Stimulated activated memory B cell treated with anti-CD40 and anti-IgM and Interleukin-4, amounts not matched to agents 10 μg/mL and 1 μg/mL and 100 μg/mL, for 72 hours (primary cell): Measurements from ENCODE around the gene CNMD.

Experiments
- ATAC-seq: fragments of 150-1000 bp; cut with Tn5 transposase; 2 replicates; pipeline ENCODE4 v1.10.0; 2021
- H3K27ac Mint-ChIP-seq: one replicate; pipeline ENCODE4 v1.8.0; 2022; ENCODE audit warnings: mild to moderate bottlenecking, mixed read lengths
- H3K27me3 Mint-ChIP-seq: one replicate; pipeline ENCODE4 v1.8.0; 2022; ENCODE audit warnings: mixed read lengths
- H3K36me3 Mint-ChIP-seq: one replicate; pipeline ENCODE4 v1.8.0; 2022; ENCODE audit warnings: mixed read lengths
- H3K4me1 Mint-ChIP-seq: one replicate; pipeline ENCODE4 v1.8.0; 2022; ENCODE audit warnings: mixed read lengths
- H3K4me3 Mint-ChIP-seq: one replicate; pipeline ENCODE4 v1.8.0; 2022; ENCODE audit warnings: mild to moderate bottlenecking, moderate library complexity, mixed read lengths
- H3K9me3 Mint-ChIP-seq: one replicate; pipeline ENCODE4 v1.8.0; 2022; ENCODE audit warnings: mixed read lengths

CNMD gene

GRCh38 chr13:52739468-52740071, at the start of gene CNMD:
TSS of gene CNMD (minus strand) at chr13:52739820. CDS start at chr13:52739701, 119 bp downstream.
- no peak within 1 kb of the TSS for H3K27ac Mint-ChIP-seq
- H3K27me3 Mint-ChIP-seq = peaks cover 50% of the 10 kb centered on the region
- H3K9me3 Mint-ChIP-seq = peaks cover 6% of the 10 kb centered on the region
- peak within 1 kb of the TSS; percentile 45 for H3K4me3 Mint-ChIP-seq
- peaks cover 7% of the 10 kb centered on the region for H3K4me1 Mint-ChIP-seq
- ATAC-seq = peak; percentile 9
- H3K36me3 Mint-ChIP-seq = peaks cover 5% of the 10 kb centered on the region

GRCh38 chr13:52788011-52788410, 48.4 kb upstream of the CNMD start:
- Mint-ChIP-seq H3K4me1 (no peaks in the 10 kb centered on the region), H3K9me3 (no peaks in the 10 kb centered on the region), H3K4me3 (no peak overlapping the region), H3K36me3 (no peaks in the 10 kb centered on the region), H3K27ac (no peak overlapping the region), H3K27me3 (peaks cover 22% of the 10 kb centered on the region)
- ATAC-seq = no peak

DNA sequence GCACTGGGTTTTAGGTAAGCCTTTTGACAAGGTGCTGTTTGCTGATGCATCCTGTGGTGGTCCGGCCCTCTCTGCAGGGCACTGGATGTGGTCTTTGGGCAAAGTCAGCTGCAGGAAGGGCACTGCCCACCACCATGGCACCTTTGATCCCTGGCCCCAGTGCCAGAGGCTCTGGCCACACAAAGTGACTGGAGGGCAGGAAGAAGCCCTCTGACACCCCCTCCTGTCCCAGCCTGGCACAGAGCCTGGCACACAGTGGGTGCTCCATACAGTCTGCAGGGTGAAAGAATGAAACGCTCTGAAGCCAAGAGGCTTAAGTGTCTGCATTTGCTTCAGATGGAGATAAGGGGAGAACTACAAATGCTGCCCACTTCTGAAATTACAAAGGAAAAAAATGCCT, 47.6 kb upstream of the CNMD start:
- no peak for ATAC-seq
- Mint-ChIP-seq H3K36me3 (no peaks in the 10 kb centered on the region), H3K27me3 (peaks cover 22% of the 10 kb centered on the region), H3K27ac (no peak overlapping the region), H3K4me1 (no peaks in the 10 kb centered on the region), H3K9me3 (no peaks in the 10 kb centered on the region), H3K4me3 (no peak overlapping the region)

GRCh38 chr13:52786766-52787165, 47.1 kb upstream of the CNMD start:
- H3K36me3 Mint-ChIP-seq = no peaks in the 10 kb centered on the region
- no peak for ATAC-seq
- no peaks in the 10 kb centered on the region for H3K4me1 Mint-ChIP-seq
- H3K27ac Mint-ChIP-seq = no peak overlapping the region
- peaks cover 22% of the 10 kb centered on the region for H3K27me3 Mint-ChIP-seq
- H3K9me3 Mint-ChIP-seq = no peaks in the 10 kb centered on the region
- no peak overlapping the region for H3K4me3 Mint-ChIP-seq

DNA sequence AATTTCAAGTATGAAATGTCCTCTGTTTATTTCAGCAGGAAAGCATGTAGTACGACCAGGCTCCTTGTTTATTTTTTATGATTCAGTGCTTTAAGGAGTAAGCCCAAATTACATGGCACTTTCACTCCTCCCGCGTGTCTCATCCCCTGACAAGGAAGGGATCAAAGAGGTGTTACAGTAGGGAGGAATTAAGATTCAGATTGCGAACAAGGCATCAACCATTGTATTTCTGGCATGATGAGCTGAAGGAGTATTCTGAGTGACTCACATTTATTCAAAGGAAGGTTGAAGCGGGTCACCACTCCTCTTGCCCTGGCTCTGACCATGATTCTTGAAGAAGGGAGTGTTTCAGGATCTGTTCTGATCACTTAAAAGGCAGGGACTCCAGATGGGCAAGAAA, 46.1 kb upstream of the CNMD start:
- no peak overlapping the region for H3K4me3 Mint-ChIP-seq
- H3K4me1 Mint-ChIP-seq = no peaks in the 10 kb centered on the region
- H3K36me3 Mint-ChIP-seq = no peaks in the 10 kb centered on the region
- peaks cover 25% of the 10 kb centered on the region for H3K27me3 Mint-ChIP-seq
- ATAC-seq = no peak
- no peak overlapping the region for H3K27ac Mint-ChIP-seq
- H3K9me3 Mint-ChIP-seq = no peaks in the 10 kb centered on the region

DNA sequence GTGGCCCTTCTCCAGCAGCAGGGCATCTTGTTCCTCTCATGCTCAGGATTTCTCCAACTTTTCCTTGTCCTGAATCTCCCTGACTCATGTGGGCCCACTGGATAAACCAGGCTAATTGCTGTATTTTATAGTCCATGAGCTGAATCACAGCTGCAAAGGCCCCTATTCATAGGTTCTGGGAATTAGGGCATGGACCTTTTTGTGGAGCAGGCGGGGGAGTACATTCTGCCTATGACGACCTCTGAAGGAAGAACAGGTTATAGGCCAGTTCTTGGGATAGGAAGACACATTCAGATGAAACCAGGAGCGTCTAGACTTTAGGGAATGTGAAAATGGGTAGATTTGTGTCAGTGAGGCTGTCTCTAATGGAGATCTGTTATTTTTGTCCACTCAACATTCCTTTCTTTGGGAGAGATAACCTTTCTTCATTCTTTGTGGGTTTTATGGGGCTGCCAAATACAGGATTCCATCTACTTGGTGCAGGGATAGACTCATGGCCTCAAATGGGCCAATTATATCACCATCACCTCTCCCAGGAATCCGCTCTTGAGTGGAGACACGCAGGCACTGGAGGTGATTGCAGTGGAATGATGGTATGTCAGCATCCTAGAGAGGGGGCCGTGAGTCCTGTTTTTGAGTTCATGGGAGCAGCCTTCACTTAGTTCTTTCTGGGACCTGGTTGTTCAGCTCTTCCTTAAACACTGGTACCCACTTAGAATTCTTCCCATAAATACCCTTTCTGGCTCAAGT, 45.1 kb upstream of the CNMD start:
- H3K9me3 Mint-ChIP-seq = no peaks in the 10 kb centered on the region
- H3K36me3 Mint-ChIP-seq = no peaks in the 10 kb centered on the region
- no peak for ATAC-seq
- no peak overlapping the region for H3K27ac Mint-ChIP-seq
- H3K4me1 Mint-ChIP-seq = no peaks in the 10 kb centered on the region
- no peak overlapping the region for H3K4me3 Mint-ChIP-seq
- peaks cover 20% of the 10 kb centered on the region for H3K27me3 Mint-ChIP-seq

- ATAC-seq = no peak
Observed at GRCh38 chr13:52783943-52784342, 44.3 kb upstream of the CNMD start.

GRCh38 chr13:52782471-52783448, 43.1 kb upstream of the CNMD start:
- Mint-ChIP-seq H3K9me3 (no peaks in the 10 kb centered on the region), H3K4me1 (no peaks in the 10 kb centered on the region), H3K27me3 (peaks cover 32% of the 10 kb centered on the region), H3K27ac (no peak overlapping the region), H3K36me3 (no peaks in the 10 kb centered on the region), H3K4me3 (no peak overlapping the region)
- ATAC-seq = no peak

More at GRCh38 chr13:52783943-52784342, 44.3 kb upstream of the CNMD start:
- Mint-ChIP-seq H3K4me3 (no peak overlapping the region), H3K27me3 (peaks cover 28% of the 10 kb centered on the region), H3K9me3 (no peaks in the 10 kb centered on the region), H3K27ac (no peak overlapping the region), H3K4me1 (no peaks in the 10 kb centered on the region), H3K36me3 (no peaks in the 10 kb centered on the region)

- H3K9me3 Mint-ChIP-seq = no peaks in the 10 kb centered on the region
- H3K4me1 Mint-ChIP-seq = no peaks in the 10 kb centered on the region
- no peaks in the 10 kb centered on the region for H3K36me3 Mint-ChIP-seq
- H3K27ac Mint-ChIP-seq = no peak overlapping the region
- H3K4me3 Mint-ChIP-seq = no peak overlapping the region
- no peak for ATAC-seq
- H3K27me3 Mint-ChIP-seq = peaks cover 27% of the 10 kb centered on the region
Observed at GRCh38 chr13:52780611-52781010, 41.0 kb upstream of the CNMD start.

DNA sequence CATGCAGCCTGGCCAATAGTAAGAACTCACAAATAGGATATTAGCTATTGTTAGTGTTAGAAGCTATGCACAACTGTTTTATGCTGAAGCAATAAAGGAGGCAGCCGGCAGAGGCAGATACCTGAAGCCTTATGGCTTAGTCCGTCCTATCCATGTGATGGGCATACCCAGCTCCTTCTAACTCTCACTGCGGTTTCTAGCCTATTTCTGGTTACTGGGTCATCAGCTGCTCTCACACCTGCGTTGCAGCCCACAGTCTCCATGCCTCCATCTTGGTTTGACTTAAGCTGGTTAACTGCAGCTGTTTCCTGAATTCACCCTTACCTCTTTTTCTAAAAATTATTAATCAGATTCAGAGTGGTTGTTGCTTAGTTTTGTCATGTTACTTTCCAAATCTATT, 40.5 kb upstream of the CNMD start:
- Mint-ChIP-seq H3K27me3 (peaks cover 33% of the 10 kb centered on the region), H3K36me3 (no peaks in the 10 kb centered on the region), H3K27ac (no peak overlapping the region), H3K4me3 (no peak overlapping the region), H3K9me3 (no peaks in the 10 kb centered on the region), H3K4me1 (no peaks in the 10 kb centered on the region)
- no peak for ATAC-seq

- Mint-ChIP-seq H3K4me1 (no peaks in the 10 kb centered on the region), H3K4me3 (no peak overlapping the region), H3K27ac (no peak overlapping the region), H3K36me3 (no peaks in the 10 kb centered on the region), H3K27me3 (peaks cover 36% of the 10 kb centered on the region), H3K9me3 (no peaks in the 10 kb centered on the region)
- no peak for ATAC-seq
Observed at GRCh38 chr13:52779103-52779502, 39.5 kb upstream of the CNMD start.

- H3K27me3 Mint-ChIP-seq = peaks cover 53% of the 10 kb centered on the region
- H3K4me1 Mint-ChIP-seq = no peaks in the 10 kb centered on the region
- no peak overlapping the region for H3K27ac Mint-ChIP-seq
- no peak for ATAC-seq
- no peaks in the 10 kb centered on the region for H3K9me3 Mint-ChIP-seq
- no peaks in the 10 kb centered on the region for H3K36me3 Mint-ChIP-seq
- H3K4me3 Mint-ChIP-seq = no peak overlapping the region
Observed at GRCh38 chr13:52776726-52777125, 37.1 kb upstream of the CNMD start.

GRCh38 chr13:52775511-52775910, 35.9 kb upstream of the CNMD start:
- H3K36me3 Mint-ChIP-seq = no peaks in the 10 kb centered on the region
- H3K27ac Mint-ChIP-seq = no peak overlapping the region
- ATAC-seq = no peak

GRCh38 chr13:52767949-52768516, 28.4 kb upstream of the CNMD start:
- H3K27ac Mint-ChIP-seq = no peak overlapping the region
- peaks cover 3% of the 10 kb centered on the region for H3K9me3 Mint-ChIP-seq
- H3K4me3 Mint-ChIP-seq = no peak overlapping the region
- no peak for ATAC-seq
- H3K27me3 Mint-ChIP-seq = peaks cover 8% of the 10 kb centered on the region
- no peaks in the 10 kb centered on the region for H3K4me1 Mint-ChIP-seq
- H3K36me3 Mint-ChIP-seq = no peaks in the 10 kb centered on the region

More at GRCh38 chr13:52775511-52775910, 35.9 kb upstream of the CNMD start:
- Mint-ChIP-seq H3K9me3 (no peaks in the 10 kb centered on the region), H3K4me1 (no peaks in the 10 kb centered on the region), H3K4me3 (no peak overlapping the region), H3K27me3 (peaks cover 46% of the 10 kb centered on the region)
